Heart left ventricle (tissue), 16 donors: Measurements from ENCODE around the gene IRF5. TPM values are rescaled to one million over a fixed set of nuclear protein-coding genes. Genes with fewer than 3 reads are reported as not detected.

Experiments used
- ATAC-seq, 4 donors: fragments of 200-7000 bp; cut with Tn5 transposase; one replicate each; pipeline ENCODE4 v1.9.1; 2020 to 2022; ENCODE audit warnings: moderate library complexity in 4 of 4, mild to moderate bottlenecking in 3 of 4, moderate number of reproducible peaks in 1 of 4
- DNase-seq, 5 donors: peaks; one replicate each; pipeline ENCODE4 v3.0.0-alpha.2; 2020
- H3K27ac ChIP-seq, 12 donors: fragments of 200-600 bp; sonication (generic) in 4 of 12; one replicate each; pipeline versions ENCODE4 v1.5.0 to v1.8.0; 2016 to 2022; ENCODE audit warnings: mild to moderate bottlenecking in 2 of 12
- H3K27me3 ChIP-seq, 9 donors: fragments of 200-600 bp; sonication (generic) in 2 of 9; one replicate each; pipeline versions ENCODE4 v1.5.1 to v1.8.0; 2016 to 2022; ENCODE audit warnings: mild to moderate bottlenecking in 3 of 9
- H3K36me3 ChIP-seq, 9 donors: fragments of 200-600 bp; sonication (generic) in 2 of 9; one replicate each; pipeline versions ENCODE4 v1.5.0 to v1.8.0; 2018 to 2022; ENCODE audit warnings: mild to moderate bottlenecking in 2 of 9
- H3K4me1 ChIP-seq, 12 donors: fragments of 200-600 bp; sonication (generic) in 4 of 12; one replicate each; pipeline versions ENCODE4 v1.5.0 to v1.8.0; 2016 to 2022; ENCODE audit warnings: mild to moderate bottlenecking in 3 of 12
- H3K4me3 ChIP-seq, 12 donors: fragments of 200-600 bp; sonication (generic) in 4 of 12; one replicate each; pipeline versions ENCODE4 v1.5.0 to v1.8.0; 2017 to 2022; ENCODE audit warnings: mild to moderate bottlenecking in 9 of 12, moderate library complexity in 4 of 12
- H3K9me3 ChIP-seq, 12 donors: fragments of 200-600 bp; sonication (generic) in 4 of 12; one replicate each; pipeline versions ENCODE4 v1.5.0 to v1.8.0; 2016 to 2022; ENCODE audit warnings: mild to moderate bottlenecking in 1 of 12
- CTCF ChIP-seq, 12 donors: fragments of 200-600 bp; sonication (generic) in 4 of 12; IDR thresholded peaks; one replicate each; pipeline versions ENCODE4 v1.5.0 to v1.8.0; 2018 to 2022; ENCODE audit warnings: antibody characterized with exemption in 12 of 12, mild to moderate bottlenecking in 5 of 12
- POLR2A ChIP-seq, 2 donors: fragments of 450-650 bp; IDR thresholded peaks; one replicate each; pipeline ENCODE4 v1.6.1; 2017; ENCODE audit warnings: antibody characterized with exemption in 2 of 2, mild to moderate bottlenecking in 2 of 2, moderate library complexity in 2 of 2
- WGBS, 4 donors: extraction: QIAGEN DNeasy Blood & Tissue Kit in 2 of 4; methylation state at CpG; one replicate each; pipeline versions ENCODE4 v1.1.5 to v1.1.7; 2013 to 2018; 5-methylcytosine and 5-hydroxymethylcytosine counted together
- intact Hi-C, 10 donors: fragments of 100-400 bp; cut with DNase I; formaldehyde crosslinking; loops; one replicate each; pipeline versions ENCODE4 v1.11.1 to v1.14.2; 2022
- polyA plus RNA-seq, 2 donors: library from polyadenylated mRNA; stranded (reverse); fragments of 200-250 nt; gene quantifications; one replicate each; pipeline ENCODE4 v1.2.3, GENCODE V29; 2013
- total RNA-seq, 9 donors: library from RNA; depleted of rRNA in 2 of 9; stranded (reverse); fragments of >200 nt in 2 of 9; fragmentation: NEBNext Ultra II Directional in 3 of 9; extraction: Animal tissue kit (Norgen Biotek cat#: 25700) in 3 of 9; gene quantifications; one replicate each; pipeline versions ENCODE4 v1.1.0 to v1.2.4, GENCODE V29; 2016 to 2023
- donor health status: ischemic (EF 13 %, LVEDD 7.1; RV severe dilation, severe dysfunction).
- donor health status: healthy with polysubstance abuse.
- donor health status: DM: no; HTN: yes; CAD: no.
- donor health status: DM: no; HTN: no; CAD: no.
- donor health status: ischemic (EF 25% LVEDD 6.9; RV normal size, moderate dysfunction).
- donor health status: ischemic (EF 25% LVEDD 5.7; RV mildly dilated, moderate dysfunction).
- donor health status: healthy.
- donor health status: DM: yes; HTN: yes; CAD: no.
- donor health status: ischemic (EF 35%, LVEDD 5.7; RV mildly dilated, moderate dysfunction).
- donor health status: nonischemic (EF 11% LVEDD 7.7; RV severe dilation, severe dysfunction).
- donor health status: DM: yes; HTN: yes; CAD: no.
- donor health status: PGD.
- donor health status: ischemic (EF 29% LVEDD 5.4; RV normal size, mild dysfunction).
- donor health status: nonischemic (EF 23%, LVEDD 6.1; RV moderate dilation, normal function).

The IRF5 gene
- total and polyA plus RNA-seq, 11 donors: 1.2 to 15.4 (median 1.8) TPM

GRCh38 chr7:128915841-128916642, 21.7 kb upstream of the IRF5 start:
- intact Hi-C loops: no loop called here
- TF ChIP-seq POLR2A (IDR thresholded peaks at IDR 0.05): no peak
- no peak for TF ChIP-seq CTCF (IDR thresholded peaks at IDR 0.05)
- Histone ChIP-seq H3K27ac (no peak overlapping the region), H3K27me3 (peaks cover 9 to 63% (median 25%) of the 10 kb centered on the region in 9 donors), H3K9me3 (no peaks in the 10 kb centered on the region), H3K4me3 (peak overlapping the region in 9 of 12 donors; percentile 5 to 39 (median 24)), H3K36me3 (no peaks in the 10 kb centered on the region), H3K4me1 (peaks cover 0 to 16% (median 3%) of the 10 kb centered on the region in 12 donors)
- WGBS, 4 donors: 20 to 40% (median 30%) methylated on average over 17 to 69 of the region's 69 CpGs
- ATAC-seq: no peak
- peak in 1 of 5 donors; percentile 13 for DNase-seq

- intact Hi-C loops: no loop called here
- ATAC-seq (no peak), DNase-seq (no peak)
- no peak for TF ChIP-seq POLR2A (IDR thresholded peaks at IDR 0.05)
- no peak for TF ChIP-seq CTCF (IDR thresholded peaks at IDR 0.05)
- no peaks in the 10 kb centered on the region for H3K36me3 ChIP-seq
- H3K4me1 ChIP-seq: peaks cover 0 to 16% (median 2%) of the 10 kb centered on the region in 12 donors
- H3K27me3 ChIP-seq: peaks cover 9 to 63% (median 25%) of the 10 kb centered on the region in 9 donors
- WGBS, 4 donors: 89 to 97% (median 91%) methylated on average over 7 of the region's 7 CpGs
- no peak overlapping the region for H3K4me3 ChIP-seq
- no peak overlapping the region for H3K27ac ChIP-seq
- no peaks in the 10 kb centered on the region for H3K9me3 ChIP-seq
Measured at GRCh38 chr7:128916643-128916915, 21.1 kb upstream of the IRF5 start.

- Histone ChIP-seq H3K36me3 (no peaks in the 10 kb centered on the region), H3K27ac (no peak overlapping the region), H3K9me3 (no peaks in the 10 kb centered on the region), H3K27me3 (peaks cover 9 to 63% (median 30%) of the 10 kb centered on the region in 9 donors), H3K4me1 (peaks cover 0 to 16% (median 2%) of the 10 kb centered on the region in 12 donors), H3K4me3 (no peak overlapping the region)
- WGBS, 4 donors: 69 to 96% (median 91%) methylated on average over 2 of the region's 2 CpGs; no CpG with 5 or more reads in 1 of the 4 donors
- TF ChIP-seq POLR2A (IDR thresholded peaks at IDR 0.05) (no peak), CTCF (IDR thresholded peaks at IDR 0.05) (no peak)
- ATAC-seq (no peak), DNase-seq (peak in 1 of 5 donors; percentile 18)
- intact Hi-C loops: no loop called here
Measured at GRCh38 chr7:128917122-128917521, 20.6 kb upstream of the IRF5 start.

- 84 to 89% (median 87%) methylated on average over 8 of the region's 8 CpGs for WGBS, 4 donors
- DNase-seq (no peak), ATAC-seq (no peak)
- TF ChIP-seq CTCF (IDR thresholded peaks at IDR 0.05): no peak
- TF ChIP-seq POLR2A (IDR thresholded peaks at IDR 0.05): no peak
- H3K4me1 ChIP-seq: peaks cover 0 to 16% (median 2%) of the 10 kb centered on the region in 12 donors
- no peaks in the 10 kb centered on the region for H3K9me3 ChIP-seq
- no peaks in the 10 kb centered on the region for H3K36me3 ChIP-seq
- H3K27me3 ChIP-seq: peaks cover 9 to 71% (median 38%) of the 10 kb centered on the region in 9 donors
- intact Hi-C loops: no loop called here
- H3K4me3 ChIP-seq: no peak overlapping the region
- no peak overlapping the region for H3K27ac ChIP-seq
Measured at GRCh38 chr7:128918016-128918665, 19.6 kb upstream of the IRF5 start.
